Ascending aorta (tissue), 2 donors: ENCODE results near the gene ALKAL2. TPM values are rescaled to one million over a fixed set of nuclear protein-coding genes. Genes with fewer than 3 reads are reported as not detected.

ENCODE experiments used
- DNase-seq, 2 donors: peaks; one replicate each; pipeline ENCODE4 v3.0.0-alpha.2; 2019; ENCODE audit warnings: low spot score in 2 of 2
- H3K27ac ChIP-seq, 2 donors: fragments of 200-600 bp; sonication (generic); one replicate each; pipeline ENCODE4 v1.5.1; 2016 to 2017; ENCODE audit warnings: mild to moderate bottlenecking in 1 of 2
- H3K27me3 ChIP-seq: fragments of 200-600 bp; sonication (generic); one replicate; pipeline ENCODE4 v1.5.1; 2017
- H3K36me3 ChIP-seq, 2 donors: fragments of 200-600 bp; sonication (generic); one replicate each; pipeline ENCODE4 v1.5.1; 2016
- H3K4me1 ChIP-seq, 2 donors: fragments of 200-600 bp; sonication (generic); one replicate each; pipeline ENCODE4 v1.5.1; 2016 to 2017; ENCODE audit warnings: mild to moderate bottlenecking in 1 of 2
- H3K4me3 ChIP-seq, 2 donors: fragments of 200-600 bp; sonication (generic); one replicate each; pipeline ENCODE4 v1.5.1; 2016 to 2017; ENCODE audit warnings: mild to moderate bottlenecking in 1 of 2
- H3K9me3 ChIP-seq, 2 donors: fragments of 200-600 bp; sonication (generic); one replicate each; pipeline ENCODE4 v1.5.1; 2016
- CTCF ChIP-seq, 3 experiments: fragments of 200-600 bp in 2 of 3; fragments of 450-650 bp in 1 of 3; sonication (generic) in 2 of 3; IDR thresholded peaks; one replicate each; pipeline ENCODE4 v1.5.1; 2016 to 2019; ENCODE audit warnings: antibody characterized with exemption in 3 of 3, mild to moderate bottlenecking in 1 of 3, moderate library complexity in 1 of 3
- intact Hi-C: fragments of 100-400 bp; cut with DNase I; formaldehyde crosslinking; loops from one replicate; pipeline ENCODE4 v1.15.1; 2023
- total RNA-seq: library from RNA; depleted of rRNA; stranded (reverse); fragments of >200 nt; gene quantifications from one replicate; pipeline ENCODE4 v1.1.0, GENCODE V29; 2016

The ALKAL2 gene
- total RNA-seq, 1 donor from 2014 or later, result 26.7 TPM

DNA sequence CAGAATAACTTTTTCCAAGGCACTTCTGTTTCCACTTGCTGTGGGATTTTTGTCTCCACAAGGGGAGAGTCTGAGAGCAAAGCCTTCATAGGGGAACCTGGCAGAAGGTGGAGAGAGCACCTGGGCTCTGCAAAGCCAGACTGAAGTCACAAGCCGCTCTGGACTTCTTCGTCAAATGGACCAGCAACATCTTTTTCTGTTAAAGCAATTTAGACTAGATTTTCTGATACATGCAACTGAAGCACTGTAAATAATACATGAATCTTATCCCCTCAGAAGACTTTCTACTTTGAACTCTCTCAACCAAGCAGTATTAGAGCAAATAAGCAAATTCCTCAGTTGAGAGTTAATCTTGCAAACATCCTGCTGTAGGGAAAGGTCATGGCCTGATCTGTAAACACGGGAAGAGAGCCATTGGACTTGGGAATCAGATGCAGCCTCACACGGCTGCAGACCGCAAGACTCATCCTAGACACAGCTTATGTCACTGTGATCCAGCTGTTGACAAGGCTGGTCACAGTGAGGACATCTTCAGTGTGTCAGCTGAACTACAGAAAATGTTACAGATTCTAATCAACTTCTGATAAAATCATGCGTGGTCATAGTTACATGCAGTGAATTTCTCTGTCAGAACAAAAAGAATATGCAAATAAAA is 27.3 kb downstream of the ALKAL2 start:
- DNase-seq, result no peak
- Histone ChIP-seq H3K36me3 (peaks cover 0 to 3% of the 10 kb centered on the region in 2 donors), H3K27me3 (no peaks in the 10 kb centered on the region), H3K27ac (no peak overlapping the region), H3K4me1 (peaks cover 5 to 7% of the 10 kb centered on the region in 2 donors), H3K4me3 (no peak overlapping the region), H3K9me3 (peaks cover 6 to 35% of the 10 kb centered on the region in 2 donors)
- no peak for TF ChIP-seq CTCF (IDR thresholded peaks at IDR 0.05)
- intact Hi-C loops, result loop anchor here (5.0 kb wide), 1 partner anchor 417 kb away; the partner anchor contains the start of gene TMEM18

DNA sequence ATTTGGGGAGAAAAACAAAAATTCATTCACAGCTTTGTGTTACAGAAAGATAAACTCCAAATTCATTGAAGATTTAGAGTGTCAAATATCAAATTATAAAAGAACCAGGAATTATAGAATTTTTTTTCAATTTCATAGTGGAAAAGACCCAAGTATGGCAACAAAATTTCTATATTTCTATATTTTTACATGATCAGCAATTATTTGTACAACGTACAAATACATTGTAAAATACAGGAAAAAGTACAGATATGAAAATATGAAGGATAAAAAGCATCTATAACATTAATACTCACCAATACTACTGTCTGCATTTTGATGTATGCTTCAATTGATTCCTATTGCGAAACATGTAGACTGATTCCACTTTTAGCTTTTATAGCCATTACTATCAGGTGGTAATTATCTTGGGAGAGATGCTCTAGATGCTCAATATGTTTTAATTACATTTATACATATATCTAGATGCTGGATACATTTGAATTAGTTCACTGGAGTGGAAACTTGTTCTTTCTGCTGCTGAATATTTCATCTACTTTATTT is 28.0 kb downstream of the ALKAL2 start:
- Histone ChIP-seq H3K36me3 (peaks cover 0 to 3% of the 10 kb centered on the region in 2 donors), H3K27me3 (no peaks in the 10 kb centered on the region), H3K27ac (no peak overlapping the region), H3K4me1 (peaks cover 5% of the 10 kb centered on the region in 2 donors), H3K4me3 (no peak overlapping the region), H3K9me3 (peaks cover 6 to 35% of the 10 kb centered on the region in 2 donors)
- no peak for TF ChIP-seq CTCF (IDR thresholded peaks at IDR 0.05)
- intact Hi-C loops, result loop anchor here (5.0 kb wide), 1 partner anchor 417 kb away; the partner anchor contains the start of gene TMEM18
- DNase-seq, result no peak

DNA sequence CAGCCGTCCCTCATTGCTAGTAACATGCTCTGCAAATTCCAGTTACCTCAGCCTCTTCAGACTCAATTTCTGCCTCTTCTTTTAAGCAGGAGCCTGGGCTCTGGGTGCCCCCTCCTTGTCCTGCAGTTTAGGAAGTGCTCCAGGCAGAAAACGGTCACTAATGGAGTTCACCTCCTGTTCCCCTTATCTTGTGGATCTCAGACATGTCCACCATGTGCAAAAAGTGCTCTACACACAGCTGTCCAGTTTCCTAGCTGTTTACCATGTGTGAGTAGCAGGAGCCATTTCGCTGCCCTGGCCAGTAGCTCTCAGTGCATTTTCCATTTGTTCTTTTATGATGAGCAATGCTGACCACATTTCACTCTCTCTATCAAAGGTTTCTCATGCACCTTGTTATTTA is 29.0 kb downstream of the ALKAL2 start:
- H3K36me3 ChIP-seq, result peaks cover 0 to 3% of the 10 kb centered on the region in 2 donors
- no peak for TF ChIP-seq CTCF (IDR thresholded peaks at IDR 0.05)
- DNase-seq, result no peak
- H3K4me1 ChIP-seq, result peaks cover under 1 to 5% of the 10 kb centered on the region in 2 donors
- peaks cover 6 to 35% of the 10 kb centered on the region in 2 donors for H3K9me3 ChIP-seq
- intact Hi-C loops, result no loop called here
- H3K27me3 ChIP-seq, result no peaks in the 10 kb centered on the region
- H3K27ac ChIP-seq, result no peak overlapping the region
- no peak overlapping the region for H3K4me3 ChIP-seq

GRCh38 chr2:257842-258241 is 30.0 kb downstream of the ALKAL2 start:
- Histone ChIP-seq H3K4me1 (no peaks in the 10 kb centered on the region), H3K4me3 (no peak overlapping the region), H3K36me3 (peaks cover 0 to 3% of the 10 kb centered on the region in 2 donors), H3K27ac (no peak overlapping the region), H3K9me3 (peaks cover 6 to 35% of the 10 kb centered on the region in 2 donors), H3K27me3 (no peaks in the 10 kb centered on the region)
- intact Hi-C loops, result no loop called here
- no peak for DNase-seq
- no peak for TF ChIP-seq CTCF (IDR thresholded peaks at IDR 0.05)

DNA sequence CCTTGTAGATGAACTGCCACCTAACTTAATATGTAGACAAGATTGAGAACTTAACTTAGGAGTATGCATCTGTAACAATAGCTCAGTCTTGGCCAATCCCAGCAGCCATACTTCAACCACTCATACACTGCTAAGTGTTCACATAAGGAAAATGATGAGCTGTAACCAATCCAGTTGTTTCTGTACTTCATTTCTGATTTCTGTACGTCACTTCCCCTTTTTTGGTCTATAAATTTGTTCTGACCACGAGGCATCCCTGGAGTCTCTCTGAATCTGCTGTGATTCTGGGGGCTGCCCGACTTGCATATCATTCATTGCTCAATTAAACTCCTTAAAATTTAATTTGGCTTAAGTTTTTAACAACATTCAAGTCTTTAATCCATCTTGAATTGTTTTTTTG is 30.5 kb downstream of the ALKAL2 start:
- Histone ChIP-seq H3K36me3 (peaks cover 0 to 3% of the 10 kb centered on the region in 2 donors), H3K4me3 (no peak overlapping the region), H3K4me1 (no peaks in the 10 kb centered on the region), H3K27me3 (no peaks in the 10 kb centered on the region), H3K9me3 (peaks cover 6 to 35% of the 10 kb centered on the region in 2 donors), H3K27ac (no peak overlapping the region)
- no peak for DNase-seq
- intact Hi-C loops, result no loop called here
- no peak for TF ChIP-seq CTCF (IDR thresholded peaks at IDR 0.05)
